ENCODE data around the gene UCP2.
"Not testable (repeated sequence)": the region's sequence is repeated elsewhere in the genome, so short reads cannot be mapped to it uniquely, and the experiment has no call there.

Gene UCP2

DNA sequence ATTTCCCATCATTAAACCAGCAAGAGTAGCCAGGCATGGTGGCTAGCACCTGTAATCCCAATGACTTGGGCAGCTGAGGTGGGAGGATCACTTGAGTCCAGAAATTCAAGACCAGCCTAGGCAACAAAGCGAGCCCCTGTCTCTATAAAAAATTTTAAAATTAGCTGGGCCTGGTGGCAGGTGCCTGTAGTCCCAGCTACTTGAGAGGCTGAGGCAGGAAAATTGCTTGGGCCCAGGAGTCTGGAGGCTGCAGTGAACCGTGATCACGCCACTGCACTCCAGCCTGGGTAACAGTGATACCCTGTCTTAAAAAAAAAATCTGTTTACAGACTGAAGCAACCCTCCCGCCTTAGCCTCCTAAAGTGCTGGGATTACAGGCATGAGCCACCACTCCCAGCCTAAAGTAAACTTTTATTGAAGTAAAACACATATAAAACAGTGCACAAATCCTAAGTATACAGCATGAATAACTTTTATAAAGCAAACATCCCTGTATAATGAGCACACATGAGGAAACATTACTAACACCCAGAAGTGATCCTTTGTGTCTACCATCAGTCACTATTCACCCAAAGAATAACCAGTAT is 13.6 kb upstream of the UCP2 start:
- TF ChIP-seq POLR2A (IDR thresholded peaks at IDR 0.05; ENCODE audit: low read depth, low read length), result no peak
- no peak for TF ChIP-seq POLR2AphosphoS5 (IDR thresholded peaks at IDR 0.05; ENCODE audit: low read depth, low read length)
- TF ChIP-seq POU2F2 (IDR thresholded peaks at IDR 0.05; ENCODE audit: low read depth, low read length), result no peak
- no peak for TF ChIP-seq TAF1 (IDR thresholded peaks at IDR 0.05; ENCODE audit: low read depth, low read length)
- TF ChIP-seq SPI1 (IDR thresholded peaks at IDR 0.05; ENCODE audit: low read depth, low read length), result no peak
- no peak for TF ChIP-seq PAX5 (IDR thresholded peaks at IDR 0.05; ENCODE audit: insufficient read depth, low read length, severe bottlenecking)
- DNase-seq (ENCODE audit: insufficient read length, low spot score) (no peak), FAIRE-seq (no peak)

DNA sequence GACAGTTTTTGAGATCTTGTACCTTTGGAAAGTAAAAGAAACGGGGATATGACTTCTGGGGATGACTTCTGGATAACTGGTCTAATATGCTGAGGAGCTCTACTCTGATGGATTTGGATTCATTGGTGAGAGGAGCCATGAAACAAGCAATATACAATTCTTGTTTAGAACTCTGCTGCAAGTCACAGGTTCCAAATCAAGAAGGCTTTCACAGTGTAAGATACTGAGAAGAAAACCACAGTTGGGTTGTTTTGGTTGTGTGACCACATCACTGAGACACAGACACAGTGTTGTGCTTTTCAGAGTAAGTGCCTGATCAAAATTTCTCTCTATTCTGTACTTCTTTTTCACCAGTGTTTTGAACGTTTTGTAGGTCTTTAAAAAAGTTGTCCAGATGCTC is 13.1 kb upstream of the UCP2 start:
- TF ChIP-seq POU2F2 (IDR thresholded peaks at IDR 0.05; ENCODE audit: low read depth, low read length) (no peak), POLR2A (IDR thresholded peaks at IDR 0.05; ENCODE audit: low read depth, low read length) (no peak), PAX5 (IDR thresholded peaks at IDR 0.05; ENCODE audit: insufficient read depth, low read length, severe bottlenecking) (no peak), TAF1 (IDR thresholded peaks at IDR 0.05; ENCODE audit: low read depth, low read length) (no peak), POLR2AphosphoS5 (IDR thresholded peaks at IDR 0.05; ENCODE audit: low read depth, low read length) (no peak), SPI1 (IDR thresholded peaks at IDR 0.05; ENCODE audit: low read depth, low read length) (no peak)
- DNase-seq (ENCODE audit: insufficient read length, low spot score) (no peak), FAIRE-seq (peak; percentile 88)

DNA sequence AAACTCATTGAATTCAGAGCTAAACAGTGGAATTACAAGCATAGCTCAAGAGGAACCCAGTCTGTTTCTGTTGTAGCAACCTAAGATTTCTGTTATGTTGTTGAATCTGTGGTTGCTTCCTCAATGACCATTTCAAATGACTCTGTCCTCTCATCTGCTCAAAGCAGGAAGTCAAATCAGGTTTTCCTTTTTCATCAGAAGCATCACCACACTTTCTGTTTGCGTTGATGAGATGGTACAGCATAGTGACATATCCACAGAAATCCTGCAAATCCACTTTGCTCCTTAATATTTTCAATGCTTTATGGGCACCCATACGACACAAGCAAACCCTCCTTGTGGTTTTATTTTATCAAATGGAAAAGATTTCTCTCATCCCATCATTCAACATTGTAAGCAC is 12.6 kb upstream of the UCP2 start:
- FAIRE-seq (peak; percentile 91), DNase-seq (ENCODE audit: insufficient read length, low spot score) (no peak)
- peak; percentile 56 for TF ChIP-seq SPI1 (IDR thresholded peaks at IDR 0.05; ENCODE audit: low read depth, low read length)
- TF ChIP-seq POLR2AphosphoS5 (IDR thresholded peaks at IDR 0.05; ENCODE audit: low read depth, low read length), result 0 out of 2 replicates have a peak, but pooled peaks have one; percentile 25
- TF ChIP-seq TAF1 (IDR thresholded peaks at IDR 0.05; ENCODE audit: low read depth, low read length), result no peak

DNA sequence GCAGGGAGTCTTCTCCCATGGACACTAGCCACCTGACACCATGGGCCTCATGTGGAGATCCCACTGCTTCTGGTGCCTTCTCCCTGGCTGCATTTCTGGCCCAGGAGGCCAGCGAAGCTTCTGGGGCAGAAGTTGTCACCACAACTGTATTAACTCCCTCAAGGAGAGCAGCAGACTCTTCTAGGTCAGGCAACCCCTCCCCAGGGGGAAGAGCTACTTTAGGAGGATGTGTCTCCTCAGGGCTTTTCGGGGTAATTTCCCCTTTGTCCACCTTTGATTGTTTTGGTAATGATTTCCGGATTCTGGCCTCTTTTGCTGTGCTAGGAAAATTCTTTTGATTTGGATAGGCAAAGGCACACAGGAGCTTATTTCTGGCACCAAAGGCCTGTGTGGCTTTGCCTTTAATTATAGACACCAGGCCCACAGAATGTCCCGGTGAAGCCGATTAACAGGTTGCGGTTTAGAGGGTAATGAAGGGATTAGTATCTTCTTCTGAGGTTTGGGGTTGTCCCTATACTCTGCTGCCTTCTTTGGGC is 8.9 kb upstream of the UCP2 start:
- peak; percentile 93 for FAIRE-seq

GRCh38 chr11:73990730-73991129 is 8.1 kb upstream of the UCP2 start:
- TF ChIP-seq POLR2AphosphoS5 (IDR thresholded peaks at IDR 0.05; ENCODE audit: low read depth, low read length) (no peak), TAF1 (IDR thresholded peaks at IDR 0.05; ENCODE audit: low read depth, low read length) (no peak), PAX5 (IDR thresholded peaks at IDR 0.05; ENCODE audit: insufficient read depth, low read length, severe bottlenecking) (no peak), SPI1 (IDR thresholded peaks at IDR 0.05; ENCODE audit: low read depth, low read length) (no peak), POLR2A (IDR thresholded peaks at IDR 0.05; ENCODE audit: low read depth, low read length) (no peak), POU2F2 (IDR thresholded peaks at IDR 0.05; ENCODE audit: low read depth, low read length) (no peak)
- FAIRE-seq, result no peak
- no peak for DNase-seq (ENCODE audit: insufficient read length, low spot score)

More for the DNA sequence above, 8.9 kb upstream of the UCP2 start:
- DNase-seq (ENCODE audit: insufficient read length, low spot score), result no peak
- TF ChIP-seq TAF1 (IDR thresholded peaks at IDR 0.05; ENCODE audit: low read depth, low read length) (no peak), POLR2AphosphoS5 (IDR thresholded peaks at IDR 0.05; ENCODE audit: low read depth, low read length) (no peak), SPI1 (IDR thresholded peaks at IDR 0.05; ENCODE audit: low read depth, low read length) (no peak), POU2F2 (IDR thresholded peaks at IDR 0.05; ENCODE audit: low read depth, low read length) (no peak), POLR2A (IDR thresholded peaks at IDR 0.05; ENCODE audit: low read depth, low read length) (no peak), PAX5 (IDR thresholded peaks at IDR 0.05; ENCODE audit: insufficient read depth, low read length, severe bottlenecking) (no peak)

DNA sequence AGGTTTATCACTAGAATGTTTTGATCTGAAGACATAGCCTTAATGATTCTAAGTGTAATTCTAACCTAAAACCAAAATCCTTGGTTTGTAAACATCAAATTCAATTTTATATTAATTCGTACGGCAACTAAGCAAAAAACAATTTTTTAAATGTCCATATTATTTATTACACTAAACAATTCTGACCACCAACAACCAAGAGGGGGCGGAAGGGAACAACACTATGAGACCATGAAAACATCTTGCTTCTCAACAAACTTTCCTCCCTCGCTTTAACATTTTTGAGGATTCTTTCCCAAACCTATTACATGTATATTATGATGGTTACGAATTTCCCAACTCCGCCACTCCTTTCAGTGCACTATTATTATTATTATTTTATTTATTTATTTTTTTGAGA is 6.5 kb upstream of the UCP2 start:
- DNase-seq (ENCODE audit: insufficient read length, low spot score), result no peak
- TF ChIP-seq PAX5 (IDR thresholded peaks at IDR 0.05; ENCODE audit: insufficient read depth, low read length, severe bottlenecking) (no peak), POU2F2 (IDR thresholded peaks at IDR 0.05; ENCODE audit: low read depth, low read length) (no peak), POLR2A (IDR thresholded peaks at IDR 0.05; ENCODE audit: low read depth, low read length) (no peak), TAF1 (IDR thresholded peaks at IDR 0.05; ENCODE audit: low read depth, low read length) (no peak), SPI1 (IDR thresholded peaks at IDR 0.05; ENCODE audit: low read depth, low read length) (no peak), POLR2AphosphoS5 (IDR thresholded peaks at IDR 0.05; ENCODE audit: low read depth, low read length) (no peak)
- FAIRE-seq, result no peak

GRCh38 chr11:73988227-73988626 is 5.6 kb upstream of the UCP2 start:
- DNase-seq (ENCODE audit: insufficient read length, low spot score), result no peak
- no peak for FAIRE-seq

GRCh38 chr11:73985661-73986060 is 3.0 kb upstream of the UCP2 start:
- FAIRE-seq; DNase-seq (ENCODE audit: insufficient read length, low spot score): not testable (repeated sequence)

More at GRCh38 chr11:73988227-73988626, 5.6 kb upstream of the UCP2 start:
- TF ChIP-seq POLR2A (IDR thresholded peaks at IDR 0.05; ENCODE audit: low read depth, low read length) (no peak), SPI1 (IDR thresholded peaks at IDR 0.05; ENCODE audit: low read depth, low read length) (no peak), POU2F2 (IDR thresholded peaks at IDR 0.05; ENCODE audit: low read depth, low read length) (no peak), PAX5 (IDR thresholded peaks at IDR 0.05; ENCODE audit: insufficient read depth, low read length, severe bottlenecking) (no peak), POLR2AphosphoS5 (IDR thresholded peaks at IDR 0.05; ENCODE audit: low read depth, low read length) (no peak), TAF1 (IDR thresholded peaks at IDR 0.05; ENCODE audit: low read depth, low read length) (no peak)

DNA sequence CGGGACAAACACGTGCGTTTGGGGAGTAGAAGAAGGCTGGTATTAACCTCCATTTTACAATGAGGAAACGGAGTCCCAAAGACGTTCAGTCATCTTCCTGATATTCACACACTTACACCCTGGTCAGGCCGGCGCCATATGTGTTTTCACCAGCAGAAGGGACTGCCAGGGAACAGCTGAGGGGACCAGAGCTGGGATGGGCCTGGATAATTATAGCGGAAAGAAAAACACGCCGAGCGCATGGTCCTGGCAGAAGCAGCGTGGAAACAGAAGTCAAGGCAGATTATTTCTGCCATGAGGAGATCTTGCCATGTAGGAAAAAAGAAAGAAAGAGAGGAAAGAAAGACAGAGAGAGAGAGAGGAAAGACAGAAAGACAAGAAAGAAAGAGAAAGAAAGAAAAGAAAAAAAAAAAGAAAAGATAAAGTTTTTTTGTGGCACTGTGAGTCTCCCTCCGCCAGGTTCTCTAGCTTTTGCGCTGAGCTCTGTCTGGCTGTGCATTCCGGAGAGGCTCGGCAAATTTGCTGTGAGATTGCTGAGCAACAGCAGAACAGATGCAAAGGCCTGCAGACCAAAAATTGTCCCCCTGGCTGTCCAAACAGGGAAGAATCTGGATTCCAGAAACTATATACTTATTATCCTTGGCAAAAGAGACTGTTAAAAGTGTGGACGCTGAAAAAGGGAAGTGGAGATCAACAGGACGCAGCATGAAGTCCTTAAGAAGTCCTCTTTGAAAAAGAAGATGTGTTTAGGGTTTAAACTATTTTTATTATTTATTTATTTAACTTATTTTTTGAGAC is 1.3 kb upstream of the UCP2 start:
- TF ChIP-seq POLR2AphosphoS5 (IDR thresholded peaks at IDR 0.05; ENCODE audit: low read depth, low read length) (no peak), SPI1 (IDR thresholded peaks at IDR 0.05; ENCODE audit: low read depth, low read length) (peak; percentile 74)
- DNase-seq (ENCODE audit: insufficient read length, low spot score) (no peak), FAIRE-seq (no peak)

All from GM12891 (cell line).